Measurements from ENCODE around the gene FGA.
A peak's percentile ranks its signal among the peaks of the same experiment; 100 is the strongest.

GRCh38 chr4:154626793-154627484 is 36.4 kb upstream of the FGA start:
- TF ChIP-seq CTCF (IDR thresholded peaks at IDR 0.05; ENCODE audit: low read depth, low read length, missing input control) (peak; percentile 53), RAD21 (IDR thresholded peaks at IDR 0.05) (peak; percentile 60 to 78), HNF4G (IDR thresholded peaks at IDR 0.05) (no peak), REST (IDR thresholded peaks at IDR 0.05) (no peak)
